Endothelial cell (in vitro differentiated cells): ENCODE results near the gene PLXNA2. TPM values are rescaled to one million over a fixed set of nuclear protein-coding genes. Genes with fewer than 3 reads are reported as not detected.

ENCODE experiments used
- DNase-seq: peaks from one replicate; pipeline ENCODE4 v3.0.0; 2021; ENCODE audit warnings: low spot score
- H3K27ac Mint-ChIP-seq: one replicate; pipeline ENCODE4 v1.8.0; 2021; ENCODE audit warnings: mixed read lengths, inconsistent platforms; ENCODE audit not compliant: unreplicated experiment
- H3K27me3 Mint-ChIP-seq: one replicate; pipeline ENCODE4 v1.8.0; 2021; ENCODE audit warnings: mild to moderate bottlenecking, moderate library complexity, mixed read lengths, inconsistent platforms; ENCODE audit not compliant: unreplicated experiment
- H3K36me3 Mint-ChIP-seq: one replicate; pipeline ENCODE4 v1.8.0; 2021; ENCODE audit warnings: mild to moderate bottlenecking, low read depth, mixed read lengths, inconsistent platforms; ENCODE audit not compliant: unreplicated experiment
- H3K4me1 Mint-ChIP-seq: one replicate; pipeline ENCODE4 v1.8.0; 2021; ENCODE audit warnings: mild to moderate bottlenecking, mixed read lengths, inconsistent platforms; ENCODE audit not compliant: unreplicated experiment
- H3K4me3 Mint-ChIP-seq: one replicate; pipeline ENCODE4 v1.8.0; 2021; ENCODE audit warnings: mild to moderate bottlenecking, mixed read lengths, inconsistent platforms; ENCODE audit not compliant: unreplicated experiment
- H3K9me3 Mint-ChIP-seq: one replicate; pipeline ENCODE4 v1.8.0; 2021; ENCODE audit warnings: mixed read lengths, inconsistent platforms; ENCODE audit not compliant: unreplicated experiment
- CTCF ChIP-seq: fragments of 200-600 bp; sonication (generic); IDR thresholded peaks from one replicate; pipeline ENCODE4 v1.5.0; 2021; ENCODE audit warnings: antibody characterized with exemption; ENCODE audit not compliant: unreplicated experiment
- total RNA-seq: library from RNA; stranded (reverse); fragmentation: NEBNext Ultra II Directional; extraction: Animal tissue kit (Norgen Biotek cat#: 25700); gene quantifications from one replicate; pipeline ENCODE4 v1.2.1, GENCODE V29; 2021; ENCODE audit not compliant: unreplicated experiment

Gene PLXNA2
- total RNA-seq, 1 donor from 2014 or later, result 25.6 TPM

- peaks cover 4% of the 10 kb centered on the region for H3K4me1 Mint-ChIP-seq
- no peaks in the 10 kb centered on the region for H3K27me3 Mint-ChIP-seq
- H3K9me3 Mint-ChIP-seq, result no peaks in the 10 kb centered on the region
- no peaks in the 10 kb centered on the region for H3K36me3 Mint-ChIP-seq
- TF ChIP-seq CTCF, result no peak
- no peak for DNase-seq
- H3K27ac Mint-ChIP-seq, result no peak overlapping the region
- no peak overlapping the region for H3K4me3 Mint-ChIP-seq
Observed at GRCh38 chr1:208009706-208010444, 234.3 kb downstream of the PLXNA2 start.

- Mint-ChIP-seq H3K4me3 (no peak overlapping the region), H3K4me1 (peaks cover 4% of the 10 kb centered on the region), H3K27ac (no peak overlapping the region), H3K9me3 (no peaks in the 10 kb centered on the region), H3K36me3 (no peaks in the 10 kb centered on the region), H3K27me3 (no peaks in the 10 kb centered on the region)
- no peak for DNase-seq
- no peak for TF ChIP-seq CTCF
Observed at GRCh38 chr1:208009303-208009702, 234.9 kb downstream of the PLXNA2 start.

GRCh38 chr1:208008534-208008933, 235.7 kb downstream of the PLXNA2 start:
- H3K36me3 Mint-ChIP-seq, result no peaks in the 10 kb centered on the region
- H3K9me3 Mint-ChIP-seq, result no peaks in the 10 kb centered on the region
- no peak overlapping the region for H3K4me3 Mint-ChIP-seq
- no peak overlapping the region for H3K27ac Mint-ChIP-seq
- H3K4me1 Mint-ChIP-seq, result peaks cover 4% of the 10 kb centered on the region
- TF ChIP-seq CTCF, result no peak
- no peak for DNase-seq
- no peaks in the 10 kb centered on the region for H3K27me3 Mint-ChIP-seq

GRCh38 chr1:208007938-208008342, 236.2 kb downstream of the PLXNA2 start:
- Mint-ChIP-seq H3K27ac (no peak overlapping the region), H3K4me1 (peaks cover 4% of the 10 kb centered on the region), H3K27me3 (no peaks in the 10 kb centered on the region), H3K36me3 (no peaks in the 10 kb centered on the region), H3K9me3 (no peaks in the 10 kb centered on the region), H3K4me3 (no peak overlapping the region)
- TF ChIP-seq CTCF, result no peak
- DNase-seq, result no peak

- DNase-seq, result no peak
- H3K4me1 Mint-ChIP-seq, result peaks cover 4% of the 10 kb centered on the region
- H3K27ac Mint-ChIP-seq, result no peak overlapping the region
Observed at GRCh38 chr1:208007319-208007937, 236.8 kb downstream of the PLXNA2 start.

More at GRCh38 chr1:208007319-208007937, 236.8 kb downstream of the PLXNA2 start:
- no peak overlapping the region for H3K4me3 Mint-ChIP-seq
- no peaks in the 10 kb centered on the region for H3K9me3 Mint-ChIP-seq
- no peak for TF ChIP-seq CTCF
- peaks cover 4% of the 10 kb centered on the region for H3K27me3 Mint-ChIP-seq
- no peaks in the 10 kb centered on the region for H3K36me3 Mint-ChIP-seq
